Stimulated activated CD8-positive, alpha-beta memory T cell treated with anti-CD3 and anti-CD28 coated beads, Interleukin-4, amount 100 ng/mL, for 1 hour (primary cell): Measurements from ENCODE around the gene FAM185A.
"Not testable (repeated sequence)": the region's sequence is repeated elsewhere in the genome, so short reads cannot be mapped to it uniquely, and the experiment has no call there.

Experiments
- DNase-seq, 2 donors: peaks; one replicate each; pipeline ENCODE4 v3.0.0-alpha.2; 2020; ENCODE audit warnings: low read depth in 2 of 2, low spot score in 1 of 2

Gene FAM185A

GRCh38 chr7:102829075-102829474 is 80.3 kb downstream of the FAM185A start:
- DNase-seq, result no peak

- no peak for DNase-seq
Measured at GRCh38 chr7:102830197-102830596, 81.4 kb downstream of the FAM185A start.

DNA sequence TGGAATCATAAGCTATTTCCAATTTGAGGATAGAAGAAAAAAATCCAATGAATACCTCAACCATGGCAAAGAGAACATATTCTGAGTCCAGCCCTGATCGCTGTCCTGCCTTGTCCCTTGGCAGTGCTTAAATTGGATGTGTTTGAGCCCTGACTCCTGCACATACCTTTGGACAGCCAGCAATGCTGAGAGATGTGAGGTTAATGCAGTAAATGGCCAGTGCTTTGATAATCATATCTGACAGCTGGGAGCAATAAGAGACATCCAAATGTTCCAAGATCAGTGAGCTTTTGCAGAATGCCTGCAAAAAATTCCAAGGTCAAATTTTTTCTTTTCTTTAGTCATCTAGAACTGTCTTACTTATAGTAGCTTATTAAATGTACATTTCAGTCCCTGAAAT is 83.9 kb downstream of the FAM185A start:
- no peak for DNase-seq

- no peak for DNase-seq
Measured at GRCh38 chr7:102833343-102833742, 84.5 kb downstream of the FAM185A start.

DNA sequence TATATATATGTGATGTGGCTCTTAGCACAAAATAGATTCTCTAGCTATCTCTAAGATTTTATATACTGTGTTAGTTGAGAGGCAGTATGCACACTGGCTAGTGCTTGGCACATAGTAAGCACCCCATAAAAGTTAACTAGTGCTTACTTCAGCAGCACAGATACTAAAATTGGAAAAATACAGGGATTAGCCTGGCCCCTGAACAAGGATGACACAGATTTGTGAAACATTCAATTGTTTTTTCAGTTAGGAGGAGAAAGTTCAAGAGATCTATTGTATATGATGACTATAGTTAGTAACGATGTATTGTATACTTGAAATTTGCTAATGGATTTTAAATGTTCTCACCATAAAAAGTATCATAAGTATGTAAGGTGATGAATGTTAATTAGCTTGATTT is 85.7 kb downstream of the FAM185A start:
- no peak for DNase-seq

- no peak for DNase-seq
Measured at GRCh38 chr7:102834999-102835398, 86.2 kb downstream of the FAM185A start.

DNA sequence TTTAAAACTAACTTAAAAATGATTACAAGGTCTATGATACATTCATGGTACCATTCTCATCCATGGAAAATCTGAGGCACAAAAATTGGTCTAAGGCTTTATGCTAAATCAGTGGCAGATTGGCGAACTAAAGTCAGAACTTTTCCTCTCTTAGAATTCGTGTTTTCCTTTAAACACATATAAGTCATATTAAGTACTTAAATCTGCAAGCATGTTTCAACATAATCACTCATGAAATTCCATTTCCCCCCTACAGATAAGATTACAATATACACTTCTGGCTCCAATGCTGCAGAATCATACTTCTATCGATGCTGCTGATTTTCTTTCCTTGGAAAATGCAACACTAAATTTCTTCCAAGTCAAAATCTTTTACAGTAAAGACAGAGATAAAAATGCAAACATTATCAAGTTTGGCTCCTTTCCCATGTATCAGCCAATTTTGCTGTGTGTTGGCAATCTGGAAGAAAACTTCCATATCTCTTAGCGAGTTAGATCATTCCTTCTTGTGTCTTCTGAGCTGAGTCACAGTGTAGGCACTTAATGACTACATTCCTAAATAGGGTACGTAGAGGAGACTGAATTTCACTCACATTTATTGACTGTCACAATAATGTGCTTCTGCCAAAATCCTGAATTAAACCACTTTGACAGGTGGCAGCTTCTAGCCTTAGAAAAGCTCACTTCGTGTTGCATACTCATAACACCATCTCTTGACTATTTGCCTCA is 87.6 kb downstream of the FAM185A start:
- DNase-seq, result no peak

DNA sequence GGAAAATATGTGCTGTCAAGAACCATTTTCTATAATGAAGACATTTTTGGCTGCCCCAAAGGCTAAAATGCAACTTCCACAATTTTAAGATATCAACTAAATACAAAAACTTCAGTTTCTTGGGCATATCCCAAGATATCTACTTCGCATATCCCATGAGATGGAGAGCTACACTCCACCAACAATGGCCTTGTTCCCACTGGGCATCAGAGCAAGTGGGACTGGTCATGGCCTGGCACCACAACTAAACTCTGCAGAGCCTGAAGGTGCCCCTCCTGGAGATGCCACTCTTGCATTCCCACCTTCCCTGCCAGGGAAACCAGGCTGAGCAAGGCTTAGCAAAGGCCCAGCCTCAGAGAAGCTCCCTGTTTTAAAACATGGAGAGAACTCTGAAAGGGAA is 88.2 kb downstream of the FAM185A start:
- DNase-seq, result no peak

GRCh38 chr7:102837802-102838201 is 89.0 kb downstream of the FAM185A start:
- no peak for DNase-seq

DNA sequence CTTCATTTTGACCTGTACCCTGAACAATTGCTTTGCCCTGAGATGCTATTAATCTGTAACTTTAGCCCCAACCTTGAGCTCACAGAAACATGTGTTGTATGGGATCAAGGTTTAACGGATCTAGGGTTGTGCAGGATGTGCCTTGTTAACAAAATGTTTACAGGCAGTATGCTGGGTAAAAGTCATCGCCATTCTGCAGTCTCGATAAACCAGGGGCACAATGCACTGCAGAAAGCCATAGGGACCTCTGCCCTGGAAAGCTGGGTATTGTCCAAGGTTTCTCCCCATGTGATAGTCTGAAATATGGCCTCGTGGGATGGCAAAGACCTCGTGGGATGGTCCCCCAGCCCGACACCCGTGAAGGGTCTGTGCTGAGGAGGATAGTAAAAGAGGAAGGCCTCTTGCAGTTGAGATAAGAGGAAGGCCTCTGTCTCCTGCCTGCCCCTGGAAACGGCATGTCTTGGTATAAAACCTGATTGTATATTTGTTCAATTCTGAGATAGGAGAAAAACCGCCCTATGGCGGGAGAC is 89.8 kb downstream of the FAM185A start:
- DNase-seq, result not testable (repeated sequence)

GRCh38 chr7:102840404-102840803 is 91.6 kb downstream of the FAM185A start:
- no peak for DNase-seq

DNA sequence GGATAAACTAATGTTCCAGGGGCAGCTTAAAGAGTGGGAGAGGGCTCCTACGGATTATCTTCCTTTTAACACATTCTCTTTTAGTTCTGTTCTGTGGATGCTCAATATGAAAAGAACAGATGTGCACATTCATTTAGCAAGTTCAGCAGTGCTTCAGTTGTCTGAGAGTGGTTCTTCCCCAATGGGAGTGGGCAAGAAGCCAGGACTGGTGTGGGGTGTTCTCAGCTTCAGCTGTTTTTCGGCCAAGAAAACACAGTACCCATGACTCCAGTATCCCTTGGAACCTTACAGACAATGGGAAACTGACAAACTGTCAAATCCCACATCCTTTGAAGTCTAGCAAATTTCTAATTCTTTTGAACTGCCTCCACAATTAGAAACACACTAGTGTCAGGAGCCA is 92.5 kb downstream of the FAM185A start:
- DNase-seq, result no peak

DNA sequence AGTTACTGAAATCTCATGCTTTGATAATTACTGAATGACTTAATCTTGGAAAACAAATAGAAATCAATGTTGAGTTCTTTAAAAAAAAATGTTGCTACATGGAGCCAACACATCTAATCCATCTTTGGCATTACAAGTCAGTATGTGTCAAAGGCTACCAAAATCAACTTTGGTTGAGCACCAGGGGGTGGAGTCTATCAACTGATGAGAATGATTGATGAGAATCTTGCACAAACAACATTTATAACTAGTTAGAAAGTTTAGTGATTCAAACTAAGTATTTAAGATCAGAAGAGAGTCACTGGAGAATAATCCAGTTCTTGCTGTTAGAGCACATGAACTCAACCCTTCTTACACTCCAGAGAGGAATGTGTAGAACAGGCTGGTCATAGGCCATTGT is 93.5 kb downstream of the FAM185A start:
- no peak for DNase-seq

GRCh38 chr7:102843850-102844249 is 95.1 kb downstream of the FAM185A start:
- DNase-seq, result no peak

- no peak for DNase-seq
Measured at GRCh38 chr7:102845346-102845745, 96.5 kb downstream of the FAM185A start.

DNA sequence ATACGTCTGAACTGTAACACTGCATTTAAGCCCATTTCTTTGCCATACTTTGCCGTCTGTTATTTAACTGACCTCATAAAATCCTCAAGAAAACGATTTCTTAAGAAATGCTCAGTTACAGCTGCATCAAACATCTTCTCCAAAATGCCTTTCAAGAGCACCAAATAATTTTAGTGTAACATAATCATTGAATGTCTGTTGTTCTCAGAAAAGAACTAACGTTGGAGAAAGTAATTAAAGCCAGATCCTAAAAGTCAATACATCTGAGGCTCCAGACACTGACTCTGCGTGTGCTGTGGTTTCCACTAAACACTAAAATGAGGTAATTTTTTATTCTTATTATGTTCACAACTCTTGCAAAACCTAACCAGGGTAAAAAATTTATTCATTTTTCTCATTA is 100.3 kb downstream of the FAM185A start:
- no peak for DNase-seq

DNA sequence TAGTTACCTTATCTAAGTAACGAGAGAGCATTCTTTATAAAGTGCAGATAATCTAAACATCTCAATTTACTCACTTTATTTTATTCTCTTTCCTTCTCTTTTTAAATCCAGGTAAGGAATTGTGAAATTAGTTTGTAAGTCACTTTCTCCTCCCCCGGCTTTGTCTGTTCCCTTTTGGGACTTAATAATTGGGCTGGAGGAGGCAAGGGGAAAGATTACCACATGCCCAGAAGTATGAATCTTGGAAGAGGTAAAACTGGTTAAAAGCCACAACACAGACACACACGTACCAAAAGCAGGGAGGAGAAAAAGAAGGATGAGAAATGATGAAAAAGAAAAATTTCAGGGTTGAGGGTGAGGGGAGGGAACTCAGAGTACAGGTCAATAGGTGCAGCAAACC is 100.7 kb downstream of the FAM185A start:
- no peak for DNase-seq

- no peak for DNase-seq
Measured at GRCh38 chr7:102856036-102856435, 107.2 kb downstream of the FAM185A start.
